Endothelial cell of umbilical vein (primary cell): Measurements from ENCODE around the gene FGR. TPM values are rescaled to one million over a fixed set of nuclear protein-coding genes. Genes with fewer than 3 reads are reported as not detected.

Experiments used
- BruUV-seq: library from RNA; stranded (reverse); fragments of 400-500 nt; replicated peaks from 2 replicates; lab custom pipeline; 2021; lab: Mats Ljungman, UMichigan
- CTCF ChIA-PET: fragments of 300-600, 350-600 bp; sonication (Branson Sonifier 250); formaldehyde crosslinking; loops from one replicate; lab custom pipeline; 2021; ENCODE audit warnings: antibody characterized with exemption, inconsistent platforms; lab: Charles Lee
- POLR2A ChIA-PET: fragments of 300-600, 350-600 bp; sonication (Branson Sonifier 250); formaldehyde crosslinking; loops from one replicate; lab custom pipeline; 2021; ENCODE audit warnings: antibody characterized with exemption, inconsistent platforms; lab: Charles Lee
- DNase-seq: peaks from one replicate; pipeline ENCODE4 v3.0.0-alpha.2; 2011; ENCODE audit warnings: low read depth, low spot score
- FAIRE-seq: peaks from 2 replicates; lab custom pipeline; 2011; peaks lifted over from hg19 to GRCh38; lab: Jason Lieb, UNC
- H2AFZ ChIP-seq: 2 replicates; pipeline ENCODE4 v1.6.0; 2012; ENCODE audit warnings: low read depth, low read length, control low read depth, inconsistent platforms
- H3K27ac ChIP-seq: 2 replicates; pipeline ENCODE4 v1.5.1; 2011; ENCODE audit warnings: low read depth, mild to moderate bottlenecking, control low read depth, low read length, moderate library complexity; ENCODE audit not compliant: insufficient read depth
- H3K27me3 ChIP-seq, 2 experiments: 2 replicates each; pipeline versions ENCODE4 v1.6.0 to v1.6.1; 2011; ENCODE audit warnings: low read length in 2 of 2, mixed read lengths in 1 of 2; ENCODE audit not compliant: control insufficient read depth in 2 of 2, insufficient read depth in 2 of 2
- H3K36me3 ChIP-seq, 2 experiments: 2 replicates in 1 of 2; 3 replicates in 1 of 2; pipeline ENCODE4 v1.5.1; 2011; ENCODE audit warnings: low read length in 2 of 2, mild to moderate bottlenecking in 1 of 2, moderate library complexity in 1 of 2; ENCODE audit not compliant: control insufficient read depth in 2 of 2, insufficient read depth in 2 of 2; ENCODE audit errors: extremely low read depth in 1 of 2
- H3K4me1 ChIP-seq: 3 replicates; pipeline ENCODE4 v1.5.1; 2011; ENCODE audit warnings: mild to moderate bottlenecking, low read length; ENCODE audit not compliant: control insufficient read depth, insufficient read depth; ENCODE audit errors: extremely low read depth
- H3K4me2 ChIP-seq: 2 replicates; pipeline ENCODE4 v1.6.1; 2011; ENCODE audit warnings: low read length, control low read depth, mixed read lengths; ENCODE audit not compliant: insufficient read depth
- H3K4me3 ChIP-seq, 3 experiments: fragments of 200-600 bp in 1 of 3; sonication (generic), shearing (Covaris generic) in 1 of 3; replicated peaks in 1 of 3; 2 replicates each; pipeline ENCODE4 v1.5.1; 2011 to 2016; ENCODE audit warnings: control low read depth in 3 of 3, low read length in 3 of 3, mild to moderate bottlenecking in 2 of 3, inconsistent platforms in 1 of 3, low read depth in 1 of 3, moderate library complexity in 1 of 3; ENCODE audit not compliant: insufficient read depth in 1 of 3
- H3K79me2 ChIP-seq: 2 replicates; pipeline ENCODE4 v1.6.0; 2012; ENCODE audit warnings: low read length, inconsistent platforms; ENCODE audit not compliant: control insufficient read depth, insufficient read depth
- H3K9ac ChIP-seq: replicated peaks from 2 replicates; pipeline ENCODE3; 2011; ENCODE audit warnings: low read length, control low read depth; ENCODE audit not compliant: insufficient read depth; ENCODE audit errors: extremely low read depth
- H3K9me1 ChIP-seq: replicated peaks from 3 replicates; pipeline ENCODE4 v1.6.0; 2011; ENCODE audit warnings: mild to moderate bottlenecking, low read length; ENCODE audit not compliant: control insufficient read depth, insufficient read depth; ENCODE audit errors: extremely low read depth
- H3K9me3 ChIP-seq: replicated peaks from 2 replicates; pipeline ENCODE4 v1.5.1; 2012; ENCODE audit warnings: low read length, inconsistent platforms; ENCODE audit not compliant: control insufficient read depth, insufficient read depth
- H4K20me1 ChIP-seq: replicated peaks from 2 replicates; pipeline ENCODE3; 2011; ENCODE audit warnings: mild to moderate bottlenecking, low read length; ENCODE audit not compliant: control insufficient read depth, insufficient read depth; ENCODE audit errors: extremely low read depth
- FOS ChIP-seq: IDR thresholded peaks from 2 replicates; pipeline ENCODE4 v1.6.1; 2011; ENCODE audit warnings: mild to moderate bottlenecking, low read length, moderate library complexity, borderline replicate concordance; ENCODE audit not compliant: insufficient read depth
- GATA2 ChIP-seq: IDR thresholded peaks from 2 replicates; pipeline ENCODE4 v1.7.0; 2011; ENCODE audit warnings: low read depth, mild to moderate bottlenecking, moderate library complexity, mixed read lengths, low read length; ENCODE audit not compliant: insufficient read length, insufficient read depth
- JUN ChIP-seq: IDR thresholded peaks from 2 replicates; pipeline ENCODE4 v1.6.1; 2011; ENCODE audit warnings: borderline replicate concordance, low read depth; ENCODE audit not compliant: insufficient read length, insufficient read depth
- dilution Hi-C: fragments of 300-500 bp; cut with MboI; formaldehyde crosslinking; loops from one replicate; pipeline ENCODE4 v1.15.0; 2019; ENCODE audit warnings: low sequenced_read_pairs; ENCODE audit not compliant: extremely low pct_ligation_motif_present
- intact Hi-C: fragments of 100-400 bp; cut with micrococcal nuclease; formaldehyde crosslinking; loops from one replicate; pipeline ENCODE4 v1.10.0; 2022
- polyA plus RNA-seq, 4 experiments: library from polyadenylated mRNA; depleted of rRNA in 3 of 4; stranded (reverse) in 3 of 4; unstranded in 1 of 4; fragments of >200 nt; gene quantifications; 2 replicates each; pipeline versions ENCODE4 v1.2.1 to v1.2.3, GENCODE V29; 2011 to 2012; ENCODE audit warnings: missing spikeins in 1 of 4
- total RNA-seq: library from RNA; stranded (reverse); gene quantifications from 2 replicates; pipeline ENCODE4 v1.2.3, GENCODE V29; 2021
- TF ChIP-seq, protein P1 (sequence below): IDR thresholded peaks from 2 replicates; pipeline ENCODE4 v1.6.1; 2011; ENCODE audit not compliant: insufficient read depth, insufficient read length
- TF ChIP-seq, protein P2 (sequence below), 2 donors: IDR thresholded peaks; 1 replicate in 1 of 2; 2 replicates in 1 of 2; pipeline ENCODE4 v1.5.1; 2011; ENCODE audit warnings: low read length in 2 of 2, mild to moderate bottlenecking in 2 of 2, moderate library complexity in 2 of 2, control low read depth in 1 of 2, inconsistent platforms in 1 of 2, low read depth in 1 of 2; ENCODE audit not compliant: insufficient read depth in 1 of 2; ENCODE audit errors: extremely low read depth in 1 of 2

Gene FGR
- total and polyA plus RNA-seq, 2 donors (not counting 3 experiments of a cell fraction or from before 2014, with no cell fraction given): 0.18 TPM; not detected in 1

DNA sequence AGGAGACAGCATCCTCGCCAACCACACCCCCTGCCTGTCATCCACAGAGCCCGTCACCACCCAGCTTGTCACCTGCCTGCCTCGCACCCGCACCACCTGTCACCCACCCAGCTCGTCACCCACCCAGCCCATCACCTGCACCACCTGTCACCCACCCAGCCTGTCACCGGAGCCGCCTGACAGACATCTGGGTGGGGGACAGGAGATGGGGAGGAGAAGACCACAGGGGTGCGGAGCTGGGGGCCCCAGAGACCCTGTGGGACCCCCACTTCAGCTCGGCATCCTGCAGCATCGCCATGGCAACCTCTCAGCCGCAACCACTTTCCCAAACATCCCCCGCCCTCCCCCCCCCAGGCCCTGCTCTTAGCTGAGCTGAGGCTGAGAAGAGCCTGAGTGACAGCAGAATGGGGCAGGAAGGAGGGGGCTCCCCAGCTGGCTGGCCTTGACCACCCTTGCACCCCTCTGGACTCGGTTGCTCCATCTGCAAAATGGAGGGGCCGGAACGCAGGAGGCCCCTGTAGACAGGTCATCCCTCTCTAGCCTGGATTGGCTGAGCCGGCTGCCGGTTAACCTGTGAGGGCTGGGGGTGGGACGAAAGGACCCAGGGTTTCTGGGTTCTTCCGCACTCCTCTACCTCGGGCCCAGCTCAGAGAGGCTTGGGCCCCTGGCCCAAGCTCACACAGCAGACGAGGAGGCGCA, 42.6 kb downstream of the FGR start:
- no peak overlapping the region for H2AFZ ChIP-seq
- ChIA-PET CTCF (interaction anchor here (0.8 to 1.7 kb wide), 3 partner anchors 10 to 176 kb away, joined by 3 to 6 read pairs (median 3); partner anchors contain the start of gene AHDC1), POLR2A (interaction anchor here (0.6 kb wide), 1 partner anchor 12 kb away, joined by 5 read pairs; the partner anchor contains the start of gene AHDC1)
- FAIRE-seq (no peak), DNase-seq (no peak)
- intact Hi-C loops (no loop called here), dilution Hi-C loops (loop anchor here (25.0 kb wide), 1 partner anchor 180 kb away; no protein-coding TSS in a partner anchor)
- H3K36me3 ChIP-seq: peaks cover 0 to 8% of the 10 kb centered on the region in 2 experiments
- H4K20me1 ChIP-seq: no peaks in the 10 kb centered on the region
- H3K27me3 ChIP-seq: no peaks in the 10 kb centered on the region
- no peak overlapping the region for H3K4me2 ChIP-seq
- TF ChIP-seq, protein P1, sequence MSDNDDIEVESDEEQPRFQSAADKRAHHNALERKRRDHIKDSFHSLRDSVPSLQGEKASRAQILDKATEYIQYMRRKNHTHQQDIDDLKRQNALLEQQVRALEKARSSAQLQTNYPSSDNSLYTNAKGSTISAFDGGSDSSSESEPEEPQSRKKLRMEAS: no peak
- TF ChIP-seq JUN: no peak
- TF ChIP-seq FOS: no peak
- TF ChIP-seq, protein P2, sequence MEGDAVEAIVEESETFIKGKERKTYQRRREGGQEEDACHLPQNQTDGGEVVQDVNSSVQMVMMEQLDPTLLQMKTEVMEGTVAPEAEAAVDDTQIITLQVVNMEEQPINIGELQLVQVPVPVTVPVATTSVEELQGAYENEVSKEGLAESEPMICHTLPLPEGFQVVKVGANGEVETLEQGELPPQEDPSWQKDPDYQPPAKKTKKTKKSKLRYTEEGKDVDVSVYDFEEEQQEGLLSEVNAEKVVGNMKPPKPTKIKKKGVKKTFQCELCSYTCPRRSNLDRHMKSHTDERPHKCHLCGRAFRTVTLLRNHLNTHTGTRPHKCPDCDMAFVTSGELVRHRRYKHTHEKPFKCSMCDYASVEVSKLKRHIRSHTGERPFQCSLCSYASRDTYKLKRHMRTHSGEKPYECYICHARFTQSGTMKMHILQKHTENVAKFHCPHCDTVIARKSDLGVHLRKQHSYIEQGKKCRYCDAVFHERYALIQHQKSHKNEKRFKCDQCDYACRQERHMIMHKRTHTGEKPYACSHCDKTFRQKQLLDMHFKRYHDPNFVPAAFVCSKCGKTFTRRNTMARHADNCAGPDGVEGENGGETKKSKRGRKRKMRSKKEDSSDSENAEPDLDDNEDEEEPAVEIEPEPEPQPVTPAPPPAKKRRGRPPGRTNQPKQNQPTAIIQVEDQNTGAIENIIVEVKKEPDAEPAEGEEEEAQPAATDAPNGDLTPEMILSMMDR (IDR thresholded peaks at IDR 0.05; ENCODE audit: extremely low read depth in 1 of 2, insufficient read depth in 1 of 2, low read depth in 1 of 2, low read length in 2 of 2): no peak
- no peak for TF ChIP-seq GATA2
- no peaks in the 10 kb centered on the region for H3K9me3 ChIP-seq
- no TSS peak for BruUV-seq
- no peak overlapping the region for H3K4me3 ChIP-seq
- no peak overlapping the region for H3K27ac ChIP-seq
- H3K9me1 ChIP-seq: no peaks in the 10 kb centered on the region
- H3K4me1 ChIP-seq: no peaks in the 10 kb centered on the region
- no peak overlapping the region for H3K9ac ChIP-seq
- H3K79me2 ChIP-seq: peaks cover 2% of the 10 kb centered on the region
